HG03575 (cell line): Measurements from ENCODE around the gene DGCR6L.
"Not testable (repeated sequence)": the region's sequence is repeated elsewhere in the genome, so short reads cannot be mapped to it uniquely, and the experiment has no call there.

Experiments
- ATAC-seq: cut with Tn5 transposase; IDR thresholded peaks from one replicate; pipeline ENCODE4 v1.9.1; 2021; ENCODE audit not compliant: unreplicated experiment, insufficient number of reproducible peaks, low FRiP score; ENCODE audit errors: extremely low read depth

Gene DGCR6L

DNA sequence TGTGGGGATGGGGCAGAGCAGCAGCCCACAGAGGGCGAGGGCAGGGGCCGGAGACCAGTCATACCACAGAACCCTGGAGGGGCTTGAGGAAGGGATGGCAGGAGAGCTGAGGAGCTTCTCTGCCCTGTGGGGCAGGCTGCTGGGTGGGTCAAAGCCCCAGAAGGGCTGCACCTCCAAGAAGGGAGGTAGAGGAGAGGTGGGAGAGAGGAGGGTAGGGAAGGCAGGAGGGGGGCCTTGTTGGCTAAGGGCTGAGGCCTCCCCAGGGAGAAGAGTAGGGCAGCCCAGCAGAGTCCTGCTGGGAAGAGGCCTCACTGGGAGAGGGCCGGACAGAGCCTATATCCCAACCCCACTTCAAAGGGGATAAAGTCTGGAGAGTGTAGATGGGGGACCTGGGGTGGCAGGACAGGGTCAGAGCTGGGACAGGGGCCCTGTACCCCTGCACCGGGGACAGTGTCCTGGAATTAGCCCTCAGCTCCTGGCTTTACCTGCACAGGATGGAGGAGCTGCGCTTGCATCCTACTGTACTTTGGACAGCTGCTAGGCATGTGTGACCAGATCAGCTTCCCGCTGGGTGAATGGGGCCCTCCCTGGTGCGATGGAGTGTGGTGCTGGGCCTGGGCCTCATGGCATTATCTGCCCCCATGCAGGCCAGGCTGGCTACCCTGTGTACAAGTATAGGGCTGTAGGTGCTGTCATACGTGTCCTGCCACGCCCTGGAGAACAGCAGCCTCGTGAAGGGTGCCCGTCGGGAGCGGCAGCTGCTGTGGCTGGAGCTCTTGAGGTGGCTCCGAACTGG lies 7.3 kb downstream of the DGCR6L start:
- ATAC-seq: no peak

GRCh38 chr22:20311249-20312062 lies 8.4 kb downstream of the DGCR6L start:
- not testable (repeated sequence) for ATAC-seq

DNA sequence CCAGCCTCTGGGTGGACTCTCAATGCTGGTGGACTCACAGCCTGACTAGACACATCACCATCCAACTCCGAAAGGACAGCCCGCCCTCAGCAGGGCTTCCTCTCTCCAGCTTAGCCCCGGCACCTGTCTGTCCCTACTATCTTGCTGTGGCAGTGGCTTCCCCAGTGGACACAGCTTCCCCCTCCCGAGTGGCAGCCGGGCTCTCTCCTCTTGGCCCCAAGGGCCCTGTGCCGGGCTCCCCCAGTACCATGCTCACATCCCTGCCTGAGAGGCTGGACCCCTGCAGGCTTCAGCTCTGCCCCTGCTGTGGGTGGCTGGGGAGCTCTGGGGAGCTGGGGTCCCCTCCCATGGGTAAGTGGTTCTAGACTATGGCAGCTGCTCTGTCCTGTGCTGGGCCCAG lies 9.1 kb downstream of the DGCR6L start:
- not testable (repeated sequence) for ATAC-seq

DNA sequence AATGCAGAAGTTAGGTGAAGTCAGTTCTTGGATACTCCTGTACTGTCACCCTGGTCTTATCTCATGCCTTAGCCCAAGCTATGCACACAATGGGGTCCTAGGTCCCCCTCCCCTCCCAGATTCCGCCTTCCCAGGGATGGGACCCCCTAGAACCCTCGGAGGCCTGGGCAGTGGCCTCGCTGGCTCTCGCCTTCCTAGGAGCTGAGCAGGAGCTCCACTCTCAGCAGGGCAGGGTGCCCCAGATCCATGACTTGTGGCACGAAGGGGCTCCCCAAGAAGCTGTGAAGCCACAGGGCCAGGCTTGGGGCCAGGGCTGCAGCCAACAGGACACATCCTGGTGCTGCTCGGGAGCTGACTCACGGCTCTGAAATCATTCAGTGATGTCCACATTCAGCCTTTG lies 9.7 kb downstream of the DGCR6L start:
- not testable (repeated sequence) for ATAC-seq

- ATAC-seq: not testable (repeated sequence)
These were observed 10.8 kb downstream of the DGCR6L start for GRCh38 chr22:20308806-20309650.

DNA sequence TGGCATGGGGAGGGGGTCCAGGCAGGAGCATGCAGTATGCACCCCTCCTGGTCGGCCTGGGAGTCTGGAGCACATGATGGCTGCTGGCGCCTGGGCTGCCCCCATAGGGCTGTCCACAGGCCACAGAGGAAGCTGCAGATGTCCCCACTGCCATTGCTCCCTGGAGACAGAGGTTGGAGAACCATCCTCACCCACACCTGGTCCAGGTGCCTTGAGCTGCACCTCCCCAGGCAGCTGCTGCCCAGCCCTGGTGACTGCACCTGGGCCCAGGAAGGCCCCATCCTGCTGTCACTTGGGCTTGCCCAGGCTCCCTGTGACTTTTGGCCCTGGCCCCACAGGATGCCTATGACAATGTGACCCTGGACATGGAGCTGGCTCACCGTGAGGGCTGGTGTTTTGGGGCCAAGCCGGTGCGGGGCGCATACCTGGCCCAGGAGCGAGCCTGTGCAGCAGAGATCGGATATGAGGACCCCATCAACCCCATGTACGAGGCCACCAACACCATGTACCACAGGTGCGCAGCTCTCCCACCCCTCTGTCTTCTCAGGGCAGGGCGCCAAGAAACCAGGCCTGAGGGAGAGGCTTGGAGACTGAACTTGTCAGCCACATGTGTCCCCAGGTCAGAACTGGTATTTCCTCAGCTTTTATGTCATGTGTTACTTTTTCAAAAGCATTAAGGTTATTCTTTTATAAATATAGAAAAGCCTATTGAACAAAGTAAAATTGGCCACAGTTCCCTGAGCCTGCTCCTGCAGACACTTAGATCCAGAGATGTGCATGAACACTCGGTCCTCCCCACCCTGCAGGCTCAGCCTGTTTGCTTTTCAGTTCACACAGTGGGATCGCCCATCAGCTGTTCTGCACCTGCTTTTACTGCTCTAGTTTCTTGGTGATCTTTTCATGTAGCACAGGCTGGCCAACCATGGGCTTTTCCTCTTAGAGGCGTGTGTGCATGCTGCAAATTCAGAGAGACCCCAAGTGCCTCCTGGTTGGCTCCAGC lies 12.1 kb downstream of the DGCR6L start:
- not testable (repeated sequence) for ATAC-seq

DNA sequence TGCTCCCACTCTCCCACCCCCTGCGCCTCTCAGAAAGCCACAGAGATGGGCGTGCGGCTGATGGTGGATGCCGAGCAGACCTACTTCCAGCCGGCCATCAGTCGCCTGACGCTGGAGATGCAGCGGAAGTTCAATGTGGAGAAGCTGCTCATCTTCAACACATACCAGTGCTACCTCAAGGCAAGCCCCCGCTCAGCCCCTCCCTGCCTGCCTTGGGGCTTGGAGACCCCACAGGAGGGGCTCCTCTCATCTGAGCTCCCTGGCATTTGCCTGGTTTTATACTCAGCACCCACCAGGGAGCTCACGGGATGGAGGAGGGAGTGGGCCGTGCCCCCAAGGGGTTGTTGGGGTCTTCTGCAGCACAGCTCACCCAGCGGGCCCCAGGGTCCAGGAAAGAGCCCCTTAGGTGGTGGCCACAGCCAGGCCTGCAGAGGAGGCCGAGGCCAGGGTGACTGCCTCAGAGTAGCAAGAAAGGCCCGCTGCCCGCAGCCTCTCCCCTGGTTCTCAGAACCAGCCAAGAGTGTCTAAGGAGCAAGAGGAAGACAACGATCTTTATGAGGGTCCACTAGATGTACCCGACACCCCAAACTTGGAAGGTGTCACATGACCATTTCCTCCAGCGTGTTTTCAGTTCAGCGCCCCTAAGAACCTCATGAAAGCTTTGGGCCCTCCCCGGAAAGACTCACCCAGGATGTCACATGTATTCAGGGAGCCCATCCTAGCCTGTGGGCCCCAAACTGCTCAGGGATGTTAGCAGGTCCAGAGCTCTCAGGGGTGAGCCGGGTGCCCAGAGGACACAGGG lies 13.0 kb downstream of the DGCR6L start:
- ATAC-seq: not testable (repeated sequence)

DNA sequence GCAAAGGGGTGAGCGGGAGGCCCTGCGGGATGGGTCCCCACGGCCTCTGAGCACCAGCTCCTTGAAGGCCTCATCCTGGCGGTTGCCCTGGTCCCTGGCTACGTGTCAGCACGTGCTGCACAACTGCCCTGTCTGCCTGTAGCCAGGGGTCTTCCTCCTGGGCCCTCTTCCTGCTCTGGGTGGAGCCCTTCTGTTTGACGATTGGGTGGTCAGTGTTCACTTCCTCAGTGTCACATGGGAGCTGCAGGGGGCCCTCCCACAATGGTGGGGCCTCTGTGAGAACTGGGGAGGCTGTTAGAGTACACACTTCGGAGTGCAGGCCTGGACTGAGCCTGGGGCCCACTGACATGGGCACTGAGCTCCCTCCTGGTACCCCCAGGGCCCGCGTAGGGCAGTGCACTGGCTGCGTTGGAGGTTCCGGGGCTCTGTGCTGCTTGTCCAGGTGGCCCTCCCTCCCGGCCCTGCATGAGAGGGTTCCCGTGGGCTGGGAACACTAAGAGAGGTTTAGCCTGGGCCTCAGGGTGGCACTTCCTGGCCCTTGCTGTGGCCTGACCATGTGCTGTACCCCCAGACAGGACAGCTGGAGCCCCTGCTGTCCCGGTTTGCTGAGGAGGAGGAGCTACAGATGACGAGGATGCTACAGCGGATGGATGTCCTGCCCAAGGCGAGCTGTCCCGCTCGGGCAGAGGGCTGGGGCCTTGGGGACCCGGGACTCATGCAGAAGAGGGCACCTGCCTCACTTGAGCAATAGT lies 13.8 kb downstream of the DGCR6L start:
- ATAC-seq: no peak

GRCh38 chr22:20305230-20305893 lies 14.5 kb downstream of the DGCR6L start:
- not testable (repeated sequence) for ATAC-seq

DNA sequence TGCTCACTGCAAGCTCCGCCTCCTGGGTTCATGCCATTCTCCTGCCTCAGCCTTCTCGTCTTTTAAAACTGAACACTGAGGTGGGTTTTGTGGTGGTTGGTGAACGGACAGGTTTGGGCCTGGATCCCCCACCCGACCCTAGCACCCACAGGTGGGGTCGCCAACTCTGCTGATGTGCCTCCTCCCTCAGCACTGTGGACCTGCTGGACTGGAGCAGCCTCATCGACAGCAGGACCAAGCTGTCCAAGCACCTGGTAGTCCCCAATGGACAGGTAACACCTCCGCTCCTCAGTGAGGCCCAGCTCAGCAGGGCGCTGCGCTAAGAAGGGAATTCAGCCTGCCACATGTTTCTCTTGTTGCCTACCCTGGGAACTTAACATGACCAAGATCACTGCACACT lies 15.2 kb downstream of the DGCR6L start:
- no peak for ATAC-seq

GRCh38 chr22:20303229-20303534 lies 16.7 kb downstream of the DGCR6L start:
- not testable (repeated sequence) for ATAC-seq

- ATAC-seq: no peak
These were observed 17.2 kb downstream of the DGCR6L start for GRCh38 chr22:20302438-20303228.

DNA sequence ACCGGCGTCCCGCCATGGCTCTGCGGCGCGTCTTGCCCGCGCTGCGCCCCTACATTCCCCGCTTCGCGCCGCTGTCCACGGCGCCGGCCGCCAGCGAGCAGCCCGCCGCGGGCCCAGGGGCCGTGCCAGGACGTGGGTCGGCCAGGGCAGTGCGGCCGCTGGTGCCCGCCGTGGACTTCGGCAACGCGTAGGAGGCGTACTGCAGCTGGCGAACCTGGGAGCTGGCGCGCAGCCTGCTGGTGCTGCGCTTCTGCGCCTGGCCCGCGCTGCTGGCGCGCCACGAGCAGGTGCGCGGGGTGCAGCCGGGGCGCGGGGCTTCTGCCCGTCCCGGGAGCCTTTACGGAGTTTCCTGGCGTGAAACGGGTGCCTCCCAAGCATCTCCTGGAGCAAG lies 20.1 kb downstream of the DGCR6L start:
- ATAC-seq: no peak

- no peak for ATAC-seq
These were observed 20.8 kb downstream of the DGCR6L start for GRCh38 chr22:20298803-20299745.
